GM19351 (cell line): ENCODE results near the gene SPTBN1.

ENCODE experiments used
- ATAC-seq: cut with Tn5 transposase; IDR thresholded peaks from one replicate; pipeline ENCODE4 v1.9.1; 2021; ENCODE audit warnings: mild to moderate bottlenecking, moderate library complexity; ENCODE audit not compliant: unreplicated experiment

SPTBN1 gene

GRCh38 chr2:54603796-54604195 lies 147.7 kb downstream of the SPTBN1 start:
- no peak for ATAC-seq

GRCh38 chr2:54604871-54605270 lies 148.7 kb downstream of the SPTBN1 start:
- ATAC-seq = no peak

GRCh38 chr2:54605836-54606235 lies 149.7 kb downstream of the SPTBN1 start:
- no peak for ATAC-seq

- no peak for ATAC-seq
Measured at GRCh38 chr2:54606393-54606958, 150.3 kb downstream of the SPTBN1 start.

GRCh38 chr2:54608224-54608623 lies 152.1 kb downstream of the SPTBN1 start:
- ATAC-seq = no peak

- no peak for ATAC-seq
Measured at GRCh38 chr2:54609241-54609640, 153.1 kb downstream of the SPTBN1 start.

GRCh38 chr2:54609647-54610046 lies 153.5 kb downstream of the SPTBN1 start:
- no peak for ATAC-seq

- no peak for ATAC-seq
Measured at GRCh38 chr2:54610700-54611099, 154.6 kb downstream of the SPTBN1 start.

- no peak for ATAC-seq
Measured at GRCh38 chr2:54611830-54612545, 155.9 kb downstream of the SPTBN1 start.

- no peak for ATAC-seq
Measured at GRCh38 chr2:54613386-54613785, 157.3 kb downstream of the SPTBN1 start.

GRCh38 chr2:54613794-54614257 lies 157.7 kb downstream of the SPTBN1 start:
- no peak for ATAC-seq

GRCh38 chr2:54614819-54615218 lies 158.7 kb downstream of the SPTBN1 start:
- ATAC-seq = no peak

- ATAC-seq = no peak
Measured at GRCh38 chr2:54615832-54616534, 159.9 kb downstream of the SPTBN1 start.

GRCh38 chr2:54617409-54617808 lies 161.3 kb downstream of the SPTBN1 start:
- no peak for ATAC-seq

- no peak for ATAC-seq
Measured at GRCh38 chr2:54618646-54619565, 162.8 kb downstream of the SPTBN1 start.

GRCh38 chr2:54619660-54620231 lies 163.6 kb downstream of the SPTBN1 start:
- no peak for ATAC-seq

GRCh38 chr2:54620948-54621347 lies 164.8 kb downstream of the SPTBN1 start:
- ATAC-seq = no peak

GRCh38 chr2:54624591-54625071 lies 168.5 kb downstream of the SPTBN1 start:
- ATAC-seq = no peak

- no peak for ATAC-seq
Measured at GRCh38 chr2:54626131-54626530, 170.0 kb downstream of the SPTBN1 start.

- ATAC-seq = no peak
Measured at GRCh38 chr2:54626884-54627283, 170.8 kb downstream of the SPTBN1 start.
